Measurements from ENCODE around the gene PMFBP1.
A peak's percentile ranks its signal among the peaks of the same experiment; 100 is the strongest.

PMFBP1 gene

GRCh38 chr16:72125635-72126428 is 46.1 kb downstream of the PMFBP1 start:
- no peak for DNase-seq

DNA sequence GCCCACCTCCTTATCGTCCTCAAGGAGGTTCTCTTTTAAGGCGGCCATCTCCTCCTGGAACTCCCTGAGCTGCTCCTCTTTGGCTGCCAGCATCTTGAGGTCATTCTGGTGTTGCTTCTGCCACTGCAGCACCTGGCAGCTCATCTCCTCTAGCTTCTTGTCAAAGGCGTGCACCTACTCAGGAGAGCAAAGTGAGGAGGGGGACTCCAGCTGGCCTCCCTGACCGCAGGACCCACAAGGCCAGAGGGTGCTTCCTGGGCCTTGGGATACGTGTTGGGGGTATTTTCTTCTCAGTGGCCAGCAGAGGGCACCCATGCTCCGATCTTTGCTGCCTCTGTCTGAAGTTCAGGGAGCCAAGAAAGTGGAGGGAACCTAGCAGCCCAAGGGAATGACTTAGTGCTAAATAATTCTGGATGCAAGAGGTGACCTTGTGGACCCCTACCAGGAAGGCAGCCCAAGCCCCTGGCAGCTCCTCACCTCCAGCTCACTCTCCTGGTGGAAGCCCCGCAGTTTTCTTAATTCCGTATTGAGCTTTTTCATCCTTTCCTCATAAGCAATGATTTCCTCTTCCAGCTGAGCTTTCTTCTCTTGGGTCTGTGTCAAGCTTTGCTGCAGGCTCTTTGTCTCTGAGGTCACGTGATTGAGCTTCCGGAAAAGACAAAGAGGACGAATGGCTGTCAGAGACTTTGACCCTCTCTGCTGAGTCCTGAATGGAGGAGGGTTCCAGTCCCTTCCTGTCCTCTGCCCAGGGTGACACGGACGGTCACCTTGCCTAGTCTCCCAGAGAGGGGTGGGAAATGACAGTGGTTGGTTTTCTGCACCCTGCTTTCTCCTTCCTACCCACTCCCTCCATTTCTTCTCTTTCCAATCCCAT is 47.0 kb downstream of the PMFBP1 start:
- peak; percentile 35 for DNase-seq

DNA sequence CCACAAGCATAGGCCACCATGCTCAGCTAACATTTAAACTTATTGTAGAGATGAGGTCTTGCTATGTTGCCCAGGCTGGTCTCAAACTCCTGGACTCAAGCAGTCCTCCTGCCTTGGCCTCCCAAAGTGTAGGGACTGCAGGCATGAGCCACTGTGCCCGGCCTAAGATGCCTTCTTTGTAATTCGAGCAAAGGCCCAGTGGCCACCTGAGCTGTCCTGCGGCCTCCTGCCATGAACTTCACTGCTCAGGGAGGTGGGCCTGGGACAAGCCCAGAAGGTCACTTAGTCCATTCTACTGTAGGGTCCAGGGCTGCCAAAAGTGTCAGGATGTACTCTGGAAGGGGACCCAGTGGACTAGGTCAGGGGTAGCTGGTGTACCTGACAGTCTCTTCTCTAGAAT is 47.8 kb downstream of the PMFBP1 start:
- no peak for DNase-seq

GRCh38 chr16:72123426-72123825 is 48.5 kb downstream of the PMFBP1 start:
- no peak for DNase-seq

DNA sequence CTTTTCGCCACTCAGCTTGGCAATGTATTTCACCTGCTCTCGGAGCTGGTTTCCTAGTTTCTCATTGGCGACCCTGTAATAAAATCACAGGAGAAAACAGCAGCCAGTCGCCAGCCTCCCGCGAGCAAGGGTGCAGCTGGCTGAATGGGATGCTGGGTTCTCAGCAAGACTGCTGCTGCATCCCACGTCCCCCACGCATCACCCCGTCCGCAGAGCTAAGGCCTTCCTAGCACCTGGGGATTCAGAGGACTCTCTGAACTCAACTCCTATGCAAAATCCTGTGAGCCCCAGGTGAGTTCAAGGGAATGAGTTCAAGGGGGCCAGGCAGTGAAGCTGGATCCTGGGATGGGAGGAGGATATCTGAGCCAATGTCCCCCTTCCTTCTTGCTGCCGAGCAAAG is 49.0 kb downstream of the PMFBP1 start:
- DNase-seq = no peak

DNA sequence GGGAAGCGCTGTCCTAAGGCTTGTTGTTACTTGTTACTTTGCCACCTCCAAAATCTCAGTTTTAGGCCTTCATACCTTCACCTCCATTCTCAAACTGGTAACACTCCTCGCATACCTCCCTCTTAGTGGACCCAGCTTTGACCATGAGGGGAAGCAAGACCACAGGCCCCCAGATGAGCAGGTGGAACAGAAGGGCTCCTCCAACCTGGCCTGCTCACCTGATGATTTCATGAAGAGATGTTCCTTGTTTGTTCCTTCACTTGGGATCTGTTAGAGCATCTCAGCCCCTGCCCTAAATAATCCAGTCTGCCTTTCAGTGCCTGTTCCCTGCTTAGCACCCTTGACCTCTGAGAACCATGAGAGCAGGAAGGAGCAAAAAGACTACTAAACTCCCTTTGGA is 49.6 kb downstream of the PMFBP1 start:
- no peak for DNase-seq

GRCh38 chr16:72120026-72120425 is 51.9 kb downstream of the PMFBP1 start:
- DNase-seq = no peak

- DNase-seq = no peak
These were observed 58.4 kb downstream of the PMFBP1 start for GRCh38 chr16:72113616-72113945.

GRCh38 chr16:72112906-72113615 is 58.9 kb downstream of the PMFBP1 start:
- no peak for DNase-seq

DNA sequence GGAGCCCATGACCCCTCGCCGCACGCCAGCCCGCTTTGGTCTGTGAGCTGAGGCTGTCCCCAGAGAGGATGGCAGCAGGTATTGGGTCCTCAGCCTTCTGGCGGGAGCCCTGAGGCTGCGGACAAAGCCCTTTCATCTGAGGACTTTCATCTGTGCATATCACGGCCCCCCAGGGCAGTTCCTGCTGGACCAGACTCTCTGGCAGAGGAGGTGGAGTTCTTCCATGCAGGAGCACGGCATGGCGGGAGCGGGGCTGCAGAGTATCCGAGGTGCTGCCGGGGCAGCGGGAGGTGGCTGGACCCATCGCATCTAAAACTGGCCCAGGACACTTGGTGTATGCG is 59.5 kb downstream of the PMFBP1 start:
- DNase-seq = no peak

DNA sequence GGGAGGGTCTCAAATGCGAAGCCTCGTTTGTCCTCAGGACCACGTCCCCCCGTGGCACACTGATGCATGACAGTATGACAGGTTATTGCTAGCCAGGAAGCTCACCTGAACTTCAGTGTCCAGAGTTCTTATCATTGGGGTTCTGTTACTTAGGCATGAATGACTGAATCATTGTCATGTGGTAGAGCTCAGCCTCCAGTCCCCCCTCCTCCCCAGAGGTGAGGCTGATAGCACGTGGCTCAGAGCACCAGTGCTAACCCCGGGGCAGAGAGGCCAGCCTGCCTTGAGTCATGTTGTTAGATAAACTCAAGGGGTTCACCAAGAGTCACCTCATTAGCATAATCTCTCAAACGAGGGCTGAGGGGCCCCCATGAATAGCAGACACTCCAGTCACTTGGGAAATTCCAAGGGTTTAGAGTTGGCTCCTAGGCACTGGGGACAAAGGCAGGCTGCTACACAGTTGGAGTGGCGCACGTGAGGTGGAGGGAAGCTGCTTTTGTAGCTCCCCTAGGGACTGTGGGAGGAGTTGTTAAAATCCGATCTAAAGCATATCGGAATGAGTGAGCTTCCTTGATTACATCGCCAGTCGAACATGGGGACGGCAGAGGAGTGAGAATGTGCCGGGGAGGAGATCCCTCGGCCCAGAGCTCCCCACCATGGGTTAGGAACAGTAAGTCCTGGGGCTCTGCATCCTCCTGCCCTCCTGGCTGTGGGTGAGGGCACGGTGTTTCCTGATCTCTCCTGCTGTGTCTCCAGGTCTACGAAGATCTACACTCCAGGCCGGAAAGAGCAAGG is 60.1 kb downstream of the PMFBP1 start:
- DNase-seq = no peak

DNA sequence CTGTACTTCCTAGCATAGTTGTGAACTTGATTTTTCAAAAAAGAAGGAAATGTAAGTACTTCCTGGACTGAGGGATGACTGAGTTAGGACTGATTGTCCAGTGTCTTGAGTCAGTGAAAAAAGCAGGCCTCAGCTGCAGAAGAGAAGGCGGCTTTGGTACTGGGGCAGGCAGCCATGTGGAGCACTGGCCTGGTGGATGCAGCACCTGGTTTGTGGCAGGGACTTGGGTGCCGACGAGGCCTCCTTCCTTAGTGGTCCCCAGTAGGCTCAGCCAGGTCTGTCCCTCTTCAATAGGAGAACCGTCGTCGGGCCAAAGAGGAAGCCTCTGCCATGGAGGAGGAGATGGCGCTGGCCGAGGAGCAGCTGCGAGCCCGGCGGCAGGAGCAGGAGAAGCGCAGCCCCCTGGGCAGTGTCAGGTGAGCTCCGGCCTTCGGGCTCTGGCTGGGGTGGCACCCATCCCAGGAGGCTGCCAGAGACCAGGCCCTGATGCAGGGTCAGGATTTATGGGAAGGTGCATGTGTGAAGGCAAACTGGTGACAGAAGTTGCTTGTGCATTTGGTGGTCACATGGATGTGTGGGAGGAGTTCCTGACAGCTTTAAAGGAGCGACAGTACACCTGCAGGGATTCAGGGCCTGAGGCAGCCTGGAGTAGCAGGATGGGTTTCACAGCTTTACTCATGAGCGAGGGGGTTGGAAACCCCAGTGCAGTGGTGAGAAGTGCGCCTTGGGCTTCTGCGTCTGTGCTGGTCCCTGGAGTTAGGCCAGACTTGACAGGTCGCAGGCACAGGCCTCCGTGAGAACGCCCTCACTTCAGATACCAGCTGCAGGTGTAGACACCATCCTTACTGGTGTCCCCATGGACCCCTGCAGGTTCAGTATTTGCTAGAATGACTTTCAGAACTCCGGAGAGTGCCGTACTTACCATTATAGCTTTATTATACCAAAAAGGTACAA is 61.0 kb downstream of the PMFBP1 start:
- DNase-seq = no peak

- no peak for DNase-seq
These were observed 61.9 kb downstream of the PMFBP1 start for GRCh38 chr16:72109966-72110530.

GRCh38 chr16:72109300-72109699 is 62.7 kb downstream of the PMFBP1 start:
- no peak for DNase-seq

GRCh38 chr16:72108353-72109102 is 63.4 kb downstream of the PMFBP1 start:
- no peak for DNase-seq

- DNase-seq = no peak
These were observed 64.6 kb downstream of the PMFBP1 start for GRCh38 chr16:72107371-72107770.

- no peak for DNase-seq
These were observed 66.0 kb downstream of the PMFBP1 start for GRCh38 chr16:72105978-72106377.

- DNase-seq = no peak
These were observed 67.0 kb downstream of the PMFBP1 start for GRCh38 chr16:72104905-72105304.

GRCh38 chr16:72101195-72101594 is 70.8 kb downstream of the PMFBP1 start:
- DNase-seq = no peak

GRCh38 chr16:72099377-72099818 is 72.6 kb downstream of the PMFBP1 start:
- DNase-seq = peak; percentile 4

DNA sequence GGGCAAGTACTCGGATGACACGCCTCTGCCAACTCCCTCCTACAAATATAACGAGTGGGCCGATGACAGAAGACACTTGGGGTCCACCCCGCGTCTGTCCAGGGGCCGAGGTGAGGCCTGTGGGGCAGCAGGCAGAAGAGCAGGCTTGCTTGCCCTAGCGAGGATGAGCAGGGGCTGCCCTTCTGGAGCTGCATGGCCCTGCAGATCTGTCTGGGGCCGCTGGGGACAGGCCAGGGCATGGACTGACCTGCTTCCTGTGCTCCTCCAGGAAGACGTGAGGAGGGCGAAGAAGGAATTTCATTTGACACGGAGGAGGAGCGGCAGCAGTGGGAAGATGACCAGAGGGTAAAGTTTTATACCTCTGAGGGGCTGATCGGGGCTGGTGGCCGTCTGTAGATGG is 73.0 kb downstream of the PMFBP1 start:
- no peak for DNase-seq

All from NCI-H748 treated with DMSO at 0.1 percent for 48 hours (cell line).